HepG2 (cell line): ENCODE data around the gene KSR1. TPM values are rescaled to one million over a fixed set of nuclear protein-coding genes. Genes with fewer than 3 reads are reported as not detected.
A peak's percentile ranks its signal among the peaks of the same experiment; 100 is the strongest.

Source experiments
- CBX5 ChIP-seq: sonication (generic); formaldehyde crosslinking; IDR thresholded peaks from 2 replicates; pipeline ENCODE4 v1.4.0; 2020; ENCODE audit warnings: missing genetic modification reagents, borderline replicate concordance
- CEBPB ChIP-seq: IDR thresholded peaks from 2 replicates; pipeline ENCODE4 v1.6.1; 2011; ENCODE audit warnings: low read depth, low read length, improper control_type of control experiment, borderline replicate concordance
- FOSL2 ChIP-seq: sonication (generic); formaldehyde crosslinking; IDR thresholded peaks from 2 replicates; pipeline ENCODE4 v1.4.0; 2020; ENCODE audit warnings: missing genetic modification reagents
- FOXJ3 ChIP-seq: sonication (generic); formaldehyde crosslinking; IDR thresholded peaks from 2 replicates; pipeline ENCODE4 v1.4.0; 2020; ENCODE audit warnings: missing genetic modification reagents, mild to moderate bottlenecking, borderline replicate concordance
- HOXA3 ChIP-seq: sonication (generic); formaldehyde crosslinking; IDR thresholded peaks from 2 replicates; pipeline ENCODE4 v1.5.0; 2020; ENCODE audit warnings: missing genetic modification reagents
- HOXA7 ChIP-seq: sonication (generic); formaldehyde crosslinking; IDR thresholded peaks from 2 replicates; pipeline ENCODE4 v1.8.1; 2022; ENCODE audit warnings: mild to moderate bottlenecking, missing genetic modification reagents, moderate library complexity
- KDM6A ChIP-seq: IDR thresholded peaks from 2 replicates; pipeline ENCODE4 v1.6.1; 2016; ENCODE audit warnings: low read depth
- NCOA5 ChIP-seq: sonication (generic); formaldehyde crosslinking; IDR thresholded peaks from 2 replicates; pipeline ENCODE4 v1.4.0; 2020; ENCODE audit warnings: missing genetic modification reagents
- NR2F1 ChIP-seq, 2 experiments: fragments of 450-650 bp in 1 of 2; formaldehyde crosslinking in 1 of 2; IDR thresholded peaks; 2 replicates each; pipeline versions ENCODE4 v1.5.0 to v1.6.1; 2016 to 2020; ENCODE audit warnings: mild to moderate bottlenecking in 1 of 2, missing compliant biosample characterization in 1 of 2, missing genetic modification reagents in 1 of 2, moderate library complexity in 1 of 2
- PHB2 ChIP-seq: fragments of 450-650 bp; IDR thresholded peaks from 2 replicates; pipeline ENCODE4 v1.6.1; 2018; ENCODE audit not compliant: partially characterized antibody
- RARA ChIP-seq: IDR thresholded peaks from 2 replicates; pipeline ENCODE4 v1.6.1; 2016; ENCODE audit warnings: missing genetic modification reagents, missing compliant biosample characterization
- REPIN1 ChIP-seq: sonication (generic); formaldehyde crosslinking; IDR thresholded peaks from 2 replicates; pipeline ENCODE4 v1.8.0; 2022; ENCODE audit warnings: missing genetic modification reagents, low read depth, mild to moderate bottlenecking, borderline replicate concordance
- RXRB ChIP-seq: IDR thresholded peaks from 2 replicates; pipeline ENCODE4 v1.6.1; 2016; ENCODE audit warnings: borderline replicate concordance, missing genetic modification reagents, missing compliant biosample characterization
- TCF7 ChIP-seq: sonication (generic); IDR thresholded peaks from 2 replicates; pipeline ENCODE4 v1.6.1; 2016; ENCODE audit warnings: antibody characterized with exemption, low read depth
- ZEB1 ChIP-seq: IDR thresholded peaks from 2 replicates; pipeline ENCODE4 v1.6.1; 2012; ENCODE audit warnings: mild to moderate bottlenecking, low read depth, inconsistent platforms; ENCODE audit not compliant: insufficient replicate concordance
- ZNF30 ChIP-seq: sonication (generic); formaldehyde crosslinking; IDR thresholded peaks from 2 replicates; pipeline ENCODE4 v1.5.0; 2020; ENCODE audit warnings: mild to moderate bottlenecking, missing genetic modification reagents
- ZNF331 ChIP-seq: sonication (generic); formaldehyde crosslinking; IDR thresholded peaks from 2 replicates; pipeline ENCODE4 v1.4.0; 2020; ENCODE audit warnings: missing genetic modification reagents
- ZNF572 ChIP-seq: sonication (generic); formaldehyde crosslinking; IDR thresholded peaks from 2 replicates; pipeline ENCODE4 v1.5.1; 2020; ENCODE audit warnings: mild to moderate bottlenecking, missing genetic modification reagents
- ZNF7 ChIP-seq: IDR thresholded peaks from 2 replicates; pipeline ENCODE4 v1.6.1; 2016; ENCODE audit warnings: missing biosample characterization, missing genetic modification reagents
- ZNF766 ChIP-seq: sonication (generic); formaldehyde crosslinking; IDR thresholded peaks from 2 replicates; pipeline ENCODE4 v1.5.0; 2020; ENCODE audit warnings: missing genetic modification reagents, borderline replicate concordance
- polyA plus RNA-seq, 8 experiments: library from polyadenylated mRNA; depleted of rRNA in 3 of 8; stranded (reverse) in 7 of 8; unstranded in 1 of 8; fragments of >200 nt; fragmentation: Illumina TruSeq in 4 of 8; extraction: Trizol in 4 of 8; gene quantifications; 2 replicates each; pipeline versions ENCODE4 v1.2.1 to v1.2.3, GENCODE V29; 2011 to 2016; ENCODE audit warnings: low read depth in 4 of 8, missing spikeins in 1 of 8, mixed read lengths in 1 of 8; ENCODE audit not compliant: insufficient read depth in 1 of 8
- total RNA-seq, 5 experiments: library from RNA; depleted of rRNA; stranded (reverse); fragments of >200 nt; fragmentation: Illumina TruSeq; extraction: Trizol; gene quantifications; 2 replicates each; pipeline ENCODE4 v1.2.3, GENCODE V29; 2016; ENCODE audit warnings: low read depth in 1 of 5
- TF ChIP-seq, protein P1 (sequence below): IDR thresholded peaks from 2 replicates; pipeline ENCODE4 v1.6.1; 2016; ENCODE audit warnings: low read depth, borderline replicate concordance
- TF ChIP-seq, protein P2 (sequence below): sonication (generic); formaldehyde crosslinking; IDR thresholded peaks from 2 replicates; pipeline ENCODE4 v1.4.0; 2020; ENCODE audit warnings: missing genetic modification reagents
- TF ChIP-seq, protein P3 (sequence below): sonication (generic); formaldehyde crosslinking; conservative IDR thresholded peaks from 2 replicates; pipeline ENCODE4 v1.4.0; 2020; ENCODE audit warnings: missing genetic modification reagents
- TF ChIP-seq, protein P4 (sequence below): sonication (generic); IDR thresholded peaks from 2 replicates; pipeline ENCODE4 v1.6.1; 2016; ENCODE audit warnings: low read depth, borderline replicate concordance

Gene KSR1
- total and polyA plus RNA-seq, 2 of the 13 experiments (the other 11 are each of a cell fraction or from before 2014, with no cell fraction given), result 10.1 to 16.6 TPM

DNA sequence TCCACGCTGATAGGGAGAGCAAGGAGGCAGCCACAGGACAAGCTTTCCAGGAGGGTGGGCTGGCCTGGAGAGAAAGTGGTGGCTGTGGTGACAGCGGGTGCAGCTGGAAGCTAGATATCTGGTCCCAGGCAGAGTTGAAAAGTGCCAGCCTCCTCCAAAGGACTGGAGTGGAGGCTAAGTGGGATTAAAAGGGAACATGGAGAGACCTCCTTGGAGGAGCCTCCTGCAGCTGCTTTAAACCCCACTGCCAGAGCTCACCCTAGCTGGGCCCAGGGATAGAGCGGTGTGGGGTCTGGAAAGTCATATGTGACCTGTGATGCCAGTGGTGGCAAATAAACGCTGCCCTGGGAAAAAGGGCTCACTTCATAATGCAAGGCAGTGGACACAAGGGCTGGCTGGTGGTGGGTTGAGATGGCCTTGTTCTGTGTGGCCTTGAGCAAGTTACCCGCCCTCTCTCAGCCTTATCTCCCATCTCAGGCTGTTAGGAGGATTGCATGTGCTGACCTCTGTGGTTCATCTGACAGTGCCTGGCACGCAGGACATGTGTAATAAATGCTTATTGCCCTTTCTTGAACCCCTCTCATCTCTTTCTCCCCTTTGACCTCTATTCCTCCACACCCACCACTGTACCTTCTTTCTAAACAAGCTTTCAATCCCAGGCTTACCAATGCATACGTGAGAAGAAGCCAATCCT is 113.8 kb downstream of the KSR1 start (continued):
- TF ChIP-seq NR2F1 (CRISPR knock-in tag; IDR thresholded peaks at IDR 0.05) (peak; percentile 56 to 72; a peak in 3 of 4 replicates), RXRB (CRISPR knock-in tag) (peak; percentile 70), KDM6A (0 out of 2 replicates have a peak, but pooled peaks have one; percentile 16), ZNF572 (no peak), NCOA5 (CRISPR knock-in tag) (no peak), ZNF766 (CRISPR knock-in tag) (no peak), FOSL2 (CRISPR knock-in tag) (peak; percentile 69), REPIN1 (CRISPR knock-in tag) (peak; percentile 54; the same call in 1 of the 2 replicates), ZEB1 (no peak), ZNF30 (CRISPR knock-in tag) (no peak), CEBPB (peak; percentile 42; the same call in 1 of the 2 replicates), ZNF331 (CRISPR knock-in tag) (0 out of 2 replicates have a peak, but pooled peaks have one; percentile 27), CBX5 (peak; percentile 50; the same call in 1 of the 2 replicates), RARA (CRISPR knock-in tag) (peak; percentile 84), FOXJ3 (CRISPR knock-in tag) (0 out of 2 replicates have a peak, but pooled peaks have one; percentile 17), PHB2 (no peak), HOXA7 (CRISPR knock-in tag) (no peak), ZNF7 (CRISPR knock-in tag) (0 out of 2 replicates have a peak, but pooled peaks have one; percentile 27), HOXA3 (peak; percentile 55), TCF7 (peak; percentile 32; the same call in 1 of the 2 replicates)
- TF ChIP-seq, protein P1, sequence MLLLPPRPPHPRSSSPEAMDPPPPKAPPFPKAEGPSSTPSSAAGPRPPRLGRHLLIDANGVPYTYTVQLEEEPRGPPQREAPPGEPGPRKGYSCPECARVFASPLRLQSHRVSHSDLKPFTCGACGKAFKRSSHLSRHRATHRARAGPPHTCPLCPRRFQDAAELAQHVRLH, result no peak
- TF ChIP-seq, protein P2, sequence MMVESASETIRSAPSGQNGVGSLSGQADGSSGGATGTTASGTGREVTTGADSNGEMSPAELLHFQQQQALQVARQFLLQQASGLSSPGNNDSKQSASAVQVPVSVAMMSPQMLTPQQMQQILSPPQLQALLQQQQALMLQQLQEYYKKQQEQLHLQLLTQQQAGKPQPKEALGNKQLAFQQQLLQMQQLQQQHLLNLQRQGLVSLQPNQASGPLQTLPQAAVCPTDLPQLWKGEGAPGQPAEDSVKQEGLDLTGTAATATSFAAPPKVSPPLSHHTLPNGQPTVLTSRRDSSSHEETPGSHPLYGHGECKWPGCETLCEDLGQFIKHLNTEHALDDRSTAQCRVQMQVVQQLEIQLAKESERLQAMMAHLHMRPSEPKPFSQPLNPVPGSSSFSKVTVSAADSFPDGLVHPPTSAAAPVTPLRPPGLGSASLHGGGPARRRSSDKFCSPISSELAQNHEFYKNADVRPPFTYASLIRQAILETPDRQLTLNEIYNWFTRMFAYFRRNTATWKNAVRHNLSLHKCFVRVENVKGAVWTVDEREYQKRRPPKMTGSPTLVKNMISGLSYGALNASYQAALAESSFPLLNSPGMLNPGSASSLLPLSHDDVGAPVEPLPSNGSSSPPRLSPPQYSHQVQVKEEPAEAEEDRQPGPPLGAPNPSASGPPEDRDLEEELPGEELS, result peak; percentile 79
- TF ChIP-seq, protein P3, sequence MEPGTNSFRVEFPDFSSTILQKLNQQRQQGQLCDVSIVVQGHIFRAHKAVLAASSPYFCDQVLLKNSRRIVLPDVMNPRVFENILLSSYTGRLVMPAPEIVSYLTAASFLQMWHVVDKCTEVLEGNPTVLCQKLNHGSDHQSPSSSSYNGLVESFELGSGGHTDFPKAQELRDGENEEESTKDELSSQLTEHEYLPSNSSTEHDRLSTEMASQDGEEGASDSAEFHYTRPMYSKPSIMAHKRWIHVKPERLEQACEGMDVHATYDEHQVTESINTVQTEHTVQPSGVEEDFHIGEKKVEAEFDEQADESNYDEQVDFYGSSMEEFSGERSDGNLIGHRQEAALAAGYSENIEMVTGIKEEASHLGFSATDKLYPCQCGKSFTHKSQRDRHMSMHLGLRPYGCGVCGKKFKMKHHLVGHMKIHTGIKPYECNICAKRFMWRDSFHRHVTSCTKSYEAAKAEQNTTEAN (CRISPR knock-in tag), result no peak
- TF ChIP-seq, protein P4, sequence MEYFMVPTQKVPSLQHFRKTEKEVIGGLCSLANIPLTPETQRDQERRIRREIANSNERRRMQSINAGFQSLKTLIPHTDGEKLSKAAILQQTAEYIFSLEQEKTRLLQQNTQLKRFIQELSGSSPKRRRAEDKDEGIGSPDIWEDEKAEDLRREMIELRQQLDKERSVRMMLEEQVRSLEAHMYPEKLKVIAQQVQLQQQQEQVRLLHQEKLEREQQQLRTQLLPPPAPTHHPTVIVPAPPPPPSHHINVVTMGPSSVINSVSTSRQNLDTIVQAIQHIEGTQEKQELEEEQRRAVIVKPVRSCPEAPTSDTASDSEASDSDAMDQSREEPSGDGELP, result peak; percentile 37; the same call in 1 of the 2 replicates
